GM18951 (cell line): ENCODE data around the gene TNF.
A peak's percentile ranks its signal among the peaks of the same experiment; 100 is the strongest.

Experiments used
- POLR2A ChIP-seq: IDR thresholded peaks from 4 replicates; pipeline ENCODE4 v1.6.1; 2011; ENCODE audit warnings: mild to moderate bottlenecking; ENCODE audit not compliant: insufficient read length, insufficient read depth; ENCODE audit errors: extremely low read depth
- in situ Hi-C: fragments of 300-500 bp; cut with MboI; formaldehyde crosslinking; loops from one replicate; pipeline ENCODE4 v1.12.0; 2022; ENCODE audit warnings: low sequenced_read_pairs, mixed read lengths, inconsistent platforms; ENCODE audit not compliant: unreplicated experiment

TNF gene

DNA sequence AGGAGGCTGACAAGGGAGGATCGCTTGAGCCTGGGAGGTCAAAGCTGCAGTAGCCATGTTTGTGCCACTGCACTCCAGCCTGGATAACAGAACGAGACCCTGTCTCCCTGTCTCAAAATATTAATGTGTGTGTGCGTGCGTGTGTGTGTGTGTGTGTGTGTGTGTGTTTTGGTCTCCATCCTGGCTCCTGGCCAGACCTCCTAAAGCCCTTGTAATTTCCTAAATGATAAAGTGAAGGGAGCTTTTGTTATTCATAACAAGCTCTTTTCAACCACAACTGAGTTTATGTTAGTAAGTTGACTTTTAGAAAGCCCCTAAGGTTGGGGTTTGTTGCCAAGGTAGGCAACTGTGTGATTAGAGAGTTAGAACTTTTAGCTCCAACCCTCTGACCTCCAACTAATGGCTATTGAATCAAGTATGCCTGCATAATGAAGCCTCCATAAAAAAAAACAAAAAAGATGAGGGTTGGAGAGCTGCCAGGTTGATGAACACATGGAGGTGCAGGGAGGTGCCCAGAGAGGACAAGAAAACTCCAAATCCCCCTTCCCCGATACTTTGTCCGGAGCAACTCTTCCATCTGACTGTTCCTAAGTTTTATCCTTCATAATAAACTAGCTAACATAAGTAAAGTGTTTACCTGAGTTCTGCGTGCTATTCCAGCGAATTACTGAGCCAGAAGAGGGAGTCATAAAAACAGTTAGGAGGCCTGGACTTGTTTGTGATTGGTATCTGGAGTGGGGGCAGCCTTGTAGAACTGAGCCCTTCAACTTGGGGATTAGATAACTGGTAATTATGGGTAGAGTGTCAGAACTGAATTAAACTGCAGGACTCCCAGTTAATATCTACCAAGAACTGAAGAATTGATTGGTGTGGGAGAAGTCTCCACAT lies 34.4 kb downstream of the TNF start:
- TF ChIP-seq POLR2A: no peak
- in situ Hi-C loops: no loop called here

DNA sequence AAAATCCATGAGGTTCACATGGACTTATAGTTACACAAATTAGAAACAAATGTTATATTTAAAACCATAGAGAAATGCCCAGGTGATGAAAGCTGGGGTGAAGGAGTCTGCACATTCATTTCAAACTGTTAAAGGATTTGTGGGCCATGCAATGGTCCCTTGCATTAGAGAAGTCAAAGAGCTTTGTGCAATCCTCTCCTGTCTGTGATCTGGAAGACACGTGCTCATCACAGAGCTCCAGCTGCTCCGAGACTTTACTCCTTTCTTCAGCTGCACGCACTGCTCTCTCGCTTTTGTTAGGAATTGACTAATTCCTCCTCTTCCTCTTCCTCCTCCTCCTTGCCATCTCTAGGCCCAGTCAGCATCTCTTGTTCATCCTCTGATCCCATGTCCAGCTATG lies 35.6 kb downstream of the TNF start:
- TF ChIP-seq POLR2A: no peak
- in situ Hi-C loops: no loop called here

DNA sequence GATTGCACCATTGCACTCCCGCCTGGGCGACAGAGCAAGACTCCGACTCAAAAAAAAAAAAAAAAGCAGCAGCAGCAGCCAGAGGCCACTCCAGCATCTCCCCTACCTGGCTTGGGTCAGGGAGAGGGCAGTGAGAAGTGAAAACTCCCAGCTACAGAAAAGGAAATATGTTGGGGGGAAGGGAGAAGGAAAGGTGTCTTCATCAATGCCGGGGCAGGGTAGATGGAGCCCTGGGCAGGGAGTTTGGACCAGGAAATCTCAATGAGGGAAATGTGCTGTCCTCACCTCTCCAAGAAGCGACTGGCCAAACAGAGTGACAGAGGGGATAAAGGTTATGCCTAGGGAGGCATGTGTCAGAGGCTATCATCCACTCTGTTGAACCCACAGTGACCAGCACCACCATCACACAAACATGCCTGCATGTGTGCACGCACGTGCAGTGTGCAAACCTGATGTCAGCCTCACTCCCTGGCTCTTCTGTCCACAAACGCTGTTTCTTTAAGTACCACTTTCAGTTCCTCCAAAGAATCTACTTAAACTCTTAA lies 38.8 kb downstream of the TNF start:
- in situ Hi-C loops: no loop called here
- peak; percentile 20 for TF ChIP-seq POLR2A

DNA sequence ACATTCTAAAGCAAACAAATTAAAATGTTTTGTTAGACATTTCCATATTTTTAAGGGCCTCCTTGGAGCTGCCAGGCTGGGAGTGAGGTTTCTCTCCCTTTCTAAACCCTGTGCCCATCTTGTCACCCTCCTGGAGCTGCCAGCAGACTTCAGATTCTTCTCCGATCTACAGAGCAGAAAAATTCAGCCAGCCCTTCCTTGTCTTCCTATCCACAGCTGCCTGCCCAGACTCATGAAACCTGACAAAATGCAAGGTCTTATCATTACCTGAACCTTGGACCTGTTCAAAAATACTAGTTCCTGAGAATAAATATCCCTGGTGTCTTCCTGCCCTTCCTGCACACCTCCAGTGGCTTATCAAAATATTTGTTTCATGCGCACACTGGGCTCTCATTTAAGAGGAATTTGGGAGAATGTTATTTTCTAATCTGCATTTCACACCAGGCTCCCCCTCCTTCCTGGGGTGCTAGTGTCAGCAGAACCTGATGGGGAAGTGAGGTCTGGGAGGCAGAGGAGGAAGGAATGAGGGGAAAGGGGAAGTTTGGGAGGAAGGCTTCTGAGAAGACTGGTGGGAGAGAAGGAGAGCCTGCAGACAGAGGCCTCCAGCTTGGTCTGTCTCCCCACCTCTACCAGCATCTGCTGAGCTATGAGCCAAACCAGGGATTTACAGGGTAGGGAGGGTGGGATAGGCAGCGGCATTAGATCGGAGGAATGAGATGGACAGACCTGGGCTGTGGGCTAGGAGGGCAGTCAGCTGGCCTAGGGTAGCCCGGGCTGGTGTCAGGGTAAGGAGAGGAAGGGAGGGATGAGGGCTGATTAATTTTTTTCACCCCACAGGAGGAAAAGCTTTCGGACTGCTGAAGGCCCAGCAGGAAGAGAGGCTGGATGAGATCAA lies 39.6 kb downstream of the TNF start, which contains the start of gene AIF1:
Gene AIF1, plus strand, starts transcription at position 551 of the 895 bp plus-strand sequence. Its CDS starts 96 bp downstream, at position 647.
- TF ChIP-seq POLR2A: no peak
- in situ Hi-C loops: no loop called here

DNA sequence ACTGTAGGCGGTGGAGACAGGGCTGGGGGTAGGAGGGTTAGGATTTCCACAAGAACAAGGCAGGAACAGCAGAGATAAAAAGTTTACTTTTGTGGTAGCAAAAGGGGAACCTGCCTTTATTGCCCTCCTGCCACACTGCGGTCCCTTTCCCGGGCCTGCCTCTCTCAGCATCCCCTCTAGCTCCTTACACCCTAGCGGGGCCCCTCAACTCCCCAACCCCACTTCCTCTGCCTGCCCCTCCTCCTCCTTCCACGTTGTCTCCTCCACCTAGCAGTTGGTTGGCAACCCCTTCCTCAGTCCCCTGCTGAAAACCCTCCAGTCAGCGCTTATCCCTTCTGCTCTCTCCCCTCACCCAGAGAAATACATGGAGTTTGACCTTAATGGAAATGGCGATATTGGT lies 40.4 kb downstream of the TNF start:
- in situ Hi-C loops: no loop called here
- peak; percentile 18 for TF ChIP-seq POLR2A

DNA sequence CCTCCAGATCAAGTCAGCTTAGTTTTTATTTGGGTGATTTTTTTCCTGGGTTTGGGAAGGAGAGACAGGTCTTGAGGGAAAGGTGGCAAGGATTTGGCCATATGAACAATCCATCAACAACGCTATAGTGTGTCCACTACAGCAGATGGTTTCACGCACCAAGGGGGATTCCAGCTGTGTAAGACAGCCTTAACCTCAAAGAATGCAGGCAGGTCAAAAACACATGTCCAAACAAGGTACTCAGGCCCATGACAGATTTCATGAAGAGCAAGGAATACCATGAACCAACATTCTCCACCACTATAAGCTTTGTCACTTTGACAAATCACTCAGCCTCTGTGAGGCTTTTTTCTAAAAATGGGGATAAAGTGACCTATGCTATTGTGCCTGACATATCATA lies 41.6 kb downstream of the TNF start:
- in situ Hi-C loops: no loop called here
- no peak for TF ChIP-seq POLR2A

DNA sequence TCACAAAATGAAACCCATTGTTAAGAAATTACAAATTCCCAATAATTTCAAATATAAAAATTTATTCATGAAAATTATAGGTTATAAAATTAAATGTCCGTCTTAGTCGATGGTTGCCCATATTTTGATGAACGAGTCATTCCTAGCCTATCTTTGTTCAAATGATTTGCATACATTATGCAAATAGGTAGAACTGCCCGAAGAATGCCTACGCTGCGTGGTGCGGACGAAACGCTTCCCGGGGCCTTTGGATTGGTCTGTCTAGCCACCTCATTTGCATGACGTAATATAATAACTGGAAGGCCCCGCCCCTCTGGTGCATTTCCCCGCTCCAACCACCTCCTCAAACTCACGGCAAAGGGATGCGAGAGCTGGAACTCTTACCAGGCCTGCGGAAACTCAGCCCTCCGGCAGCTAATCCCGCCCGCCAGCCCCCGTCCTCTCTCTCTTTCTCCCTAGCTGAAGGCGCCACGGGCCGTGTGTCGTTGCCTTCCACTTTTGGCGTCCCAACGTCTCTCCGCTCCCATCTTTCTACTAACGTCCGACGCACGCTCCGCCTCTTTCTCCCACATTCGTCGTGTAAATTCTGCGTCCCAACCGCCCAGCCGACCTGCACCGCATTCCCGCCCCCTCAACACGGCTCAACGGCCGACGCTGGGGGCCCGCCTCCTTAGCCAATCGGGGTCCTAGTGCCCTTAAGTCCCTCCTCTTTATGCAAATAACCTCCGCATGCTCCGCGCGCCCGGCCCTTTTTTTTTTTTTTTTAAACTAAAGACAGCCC lies 44.6 kb downstream of the TNF start:
- TF ChIP-seq POLR2A: peak; percentile 83
- in situ Hi-C loops: no loop called here

DNA sequence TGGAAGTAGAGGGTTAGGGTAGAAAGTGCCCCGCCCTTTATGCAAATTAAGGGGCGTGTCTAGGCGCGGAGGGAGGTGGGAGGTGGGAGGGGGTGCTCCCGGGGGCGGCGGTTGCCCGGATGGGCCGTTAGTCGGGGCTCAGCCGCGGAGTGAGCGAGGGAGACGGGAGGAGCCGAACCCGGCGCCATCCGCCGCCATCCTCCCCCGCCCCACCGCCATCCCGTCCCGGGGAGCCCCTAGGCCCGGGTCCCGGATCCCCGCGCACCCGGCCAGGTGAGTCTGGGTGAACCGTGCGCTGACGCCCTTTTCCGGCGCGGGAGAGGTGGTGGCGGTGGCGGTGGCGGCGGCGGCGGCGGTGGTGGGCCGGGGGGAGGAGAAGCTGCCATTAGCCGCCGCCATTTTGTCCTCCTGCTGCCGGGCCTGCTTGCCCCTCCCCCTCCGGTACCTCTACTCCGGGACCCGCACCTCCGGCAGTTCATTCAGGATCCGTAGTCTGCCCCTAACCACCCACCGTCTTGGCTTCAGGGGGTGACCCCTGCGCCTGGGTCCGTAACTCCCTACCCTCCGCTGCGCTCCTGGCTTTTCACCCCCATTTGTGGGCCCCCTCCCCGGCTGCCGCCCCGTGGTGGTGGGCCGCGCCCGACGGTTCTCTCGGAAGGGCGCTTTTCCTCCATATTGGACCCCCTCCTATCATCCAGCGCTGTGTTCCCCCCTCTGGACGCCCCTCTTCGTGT lies 45.4 kb downstream of the TNF start, which contains the start of gene PRRC2A:
Gene PRRC2A, plus strand, starts transcription at position 130 of the 734 bp plus-strand sequence. CDS start 2,075 bp downstream, outside the sequence.
- TF ChIP-seq POLR2A: peak; percentile 48
- in situ Hi-C loops: no loop called here

DNA sequence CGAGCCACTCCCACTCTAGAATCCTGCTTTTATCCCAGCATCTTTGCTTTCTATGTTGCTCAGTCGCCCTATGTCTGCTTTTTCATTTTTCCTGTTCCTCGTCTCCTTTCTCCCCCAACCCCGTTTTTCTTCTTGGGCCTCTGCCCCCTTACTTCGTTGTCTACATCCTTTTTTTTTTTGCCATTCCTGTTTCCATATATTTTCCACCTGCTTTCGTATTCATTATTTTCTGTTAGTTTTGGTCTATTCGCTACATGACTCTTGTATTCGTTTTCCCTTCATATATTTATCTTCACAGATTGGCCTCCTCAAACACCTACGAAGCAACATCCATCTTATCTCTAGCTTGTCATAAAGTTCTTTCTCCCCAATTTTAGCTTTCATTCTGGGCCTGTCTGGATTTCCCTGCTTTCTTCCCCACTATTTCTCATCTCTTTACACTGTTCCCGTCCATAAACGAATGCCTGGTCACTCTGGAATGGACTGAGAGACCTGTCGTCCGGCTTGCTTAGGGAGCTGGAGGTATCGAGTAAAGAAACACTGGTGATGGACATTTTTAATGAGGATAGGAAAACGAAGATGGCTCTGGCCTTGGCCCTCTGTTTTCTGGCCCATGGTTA lies 46.1 kb downstream of the TNF start:
- in situ Hi-C loops: no loop called here
- TF ChIP-seq POLR2A: no peak

DNA sequence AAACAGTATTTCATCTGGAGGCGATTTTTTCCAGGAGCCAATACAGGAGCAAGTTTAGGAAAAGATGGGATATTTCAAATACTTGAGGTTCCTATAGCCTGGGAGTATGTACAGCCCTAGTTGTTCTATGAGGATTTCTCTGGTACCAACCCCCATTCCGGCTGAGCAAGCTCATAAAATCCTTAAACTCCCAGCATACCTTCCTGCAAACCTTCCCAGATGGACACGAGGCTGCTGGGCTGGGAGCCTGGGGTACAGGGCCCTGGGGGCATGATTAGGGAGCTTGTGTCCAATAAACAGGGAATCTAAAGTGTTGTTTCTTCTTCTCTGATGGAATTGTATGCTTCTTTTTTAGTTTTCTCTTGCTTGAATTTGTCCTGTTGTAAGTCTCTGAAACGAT lies 46.6 kb downstream of the TNF start:
- TF ChIP-seq POLR2A: no peak
- in situ Hi-C loops: no loop called here

DNA sequence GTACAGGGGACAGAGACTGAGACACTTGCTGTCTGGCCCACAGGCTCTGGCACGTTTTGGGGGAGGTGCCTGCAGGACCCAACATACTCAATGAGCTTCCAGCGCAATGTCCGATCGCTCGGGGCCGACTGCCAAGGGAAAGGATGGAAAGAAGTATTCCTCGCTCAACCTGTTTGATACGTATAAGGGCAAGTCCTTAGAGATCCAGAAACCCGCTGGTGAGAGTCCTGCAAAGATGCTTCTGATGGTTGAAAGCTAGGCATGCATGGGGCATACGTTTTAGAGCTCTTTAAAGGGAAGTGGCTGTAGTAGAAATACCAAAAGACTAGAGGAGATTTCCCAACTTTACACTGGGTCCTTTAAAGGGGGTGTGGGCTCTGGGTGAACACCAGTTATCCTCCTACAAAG lies 47.3 kb downstream of the TNF start:
- TF ChIP-seq POLR2A: no peak
- in situ Hi-C loops: no loop called here
